ENCODE measurements around the gene KIF18A.

DNA sequence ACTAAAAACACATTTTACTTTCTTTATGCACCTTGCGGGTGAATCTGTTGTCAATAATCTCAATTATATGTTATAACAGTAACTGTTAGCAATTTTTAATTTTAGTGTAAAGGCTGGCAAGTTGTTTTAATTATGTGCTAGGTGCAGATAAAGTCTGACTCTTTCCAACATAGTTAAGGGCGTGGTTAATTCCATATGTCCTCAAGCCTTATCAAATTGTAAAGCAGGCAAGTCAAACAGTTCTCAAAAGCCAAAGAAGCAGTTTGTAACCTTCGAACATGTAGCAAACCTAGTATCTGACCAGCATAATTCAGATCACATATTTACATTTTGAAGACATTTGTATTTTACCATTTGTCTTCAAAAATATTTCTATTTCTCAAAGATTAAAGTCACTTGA lies 29.4 kb upstream of the KIF18A start:
- no peak for TF ChIP-seq POLR2AphosphoS5 (IDR thresholded peaks at IDR 0.05)
- TF ChIP-seq, protein P1, sequence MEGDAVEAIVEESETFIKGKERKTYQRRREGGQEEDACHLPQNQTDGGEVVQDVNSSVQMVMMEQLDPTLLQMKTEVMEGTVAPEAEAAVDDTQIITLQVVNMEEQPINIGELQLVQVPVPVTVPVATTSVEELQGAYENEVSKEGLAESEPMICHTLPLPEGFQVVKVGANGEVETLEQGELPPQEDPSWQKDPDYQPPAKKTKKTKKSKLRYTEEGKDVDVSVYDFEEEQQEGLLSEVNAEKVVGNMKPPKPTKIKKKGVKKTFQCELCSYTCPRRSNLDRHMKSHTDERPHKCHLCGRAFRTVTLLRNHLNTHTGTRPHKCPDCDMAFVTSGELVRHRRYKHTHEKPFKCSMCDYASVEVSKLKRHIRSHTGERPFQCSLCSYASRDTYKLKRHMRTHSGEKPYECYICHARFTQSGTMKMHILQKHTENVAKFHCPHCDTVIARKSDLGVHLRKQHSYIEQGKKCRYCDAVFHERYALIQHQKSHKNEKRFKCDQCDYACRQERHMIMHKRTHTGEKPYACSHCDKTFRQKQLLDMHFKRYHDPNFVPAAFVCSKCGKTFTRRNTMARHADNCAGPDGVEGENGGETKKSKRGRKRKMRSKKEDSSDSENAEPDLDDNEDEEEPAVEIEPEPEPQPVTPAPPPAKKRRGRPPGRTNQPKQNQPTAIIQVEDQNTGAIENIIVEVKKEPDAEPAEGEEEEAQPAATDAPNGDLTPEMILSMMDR (IDR thresholded peaks at IDR 0.05): no peak
